HEK293 (cell line): ENCODE data around the gene LTBP1.

Experiments
- CTCF ChIA-PET: fragments of 350-600 bp; formaldehyde crosslinking; extraction: SDS; loops from one replicate; lab custom pipeline; 2021; ENCODE audit warnings: antibody characterized with exemption; lab: Yijun Ruan, JAX
- POLR2A ChIA-PET: fragments of 300-600 bp; formaldehyde crosslinking; extraction: SDS; loops from one replicate; lab custom pipeline; 2020; ENCODE audit warnings: antibody characterized with exemption, inconsistent platforms; lab: Yijun Ruan, JAX
- H3K27ac ChIP-seq: fragments of 200-500 bp; sonication (Bioruptor generic); 2 replicates; pipeline ENCODE4 v1.5.1; 2014; ENCODE audit warnings: low read depth, low read length, control low read depth, inconsistent platforms; ENCODE audit errors: extremely low read depth
- H3K36me3 ChIP-seq, 2 experiments: fragments of 200-500 bp in 1 of 2; sonication (Bioruptor generic) in 1 of 2; 1 replicate in 1 of 2; 2 replicates in 1 of 2; pipeline ENCODE4 v1.5.1; 2014 to 2017; ENCODE audit warnings: inconsistent platforms in 2 of 2, low read length in 2 of 2; ENCODE audit not compliant: control insufficient read depth in 2 of 2, insufficient read depth in 1 of 2
- H3K4me1 ChIP-seq: fragments of 200-500 bp; sonication (Bioruptor generic); 2 replicates; pipeline ENCODE4 v1.5.1; 2014; ENCODE audit warnings: mild to moderate bottlenecking, low read length, inconsistent platforms; ENCODE audit not compliant: control insufficient read depth, insufficient read depth
- H3K4me3 ChIP-seq: 2 replicates; pipeline ENCODE4 v1.5.1; 2011; ENCODE audit warnings: low read depth, mild to moderate bottlenecking, control low read depth, low read length, moderate library complexity
- H3K9me3 ChIP-seq: fragments of 200-500 bp; sonication (Bioruptor generic); 2 replicates; pipeline ENCODE4 v1.5.1; 2014; ENCODE audit warnings: low read depth, low read length, inconsistent platforms; ENCODE audit not compliant: control insufficient read depth, insufficient read depth
- GLIS2 ChIP-seq: fragments of 450-650 bp; formaldehyde crosslinking; IDR thresholded peaks from 2 replicates; pipeline ENCODE4 v1.5.1; 2016; ENCODE audit warnings: missing biosample characterization, missing genetic modification characterization
- SCRT2 ChIP-seq: fragments of 450-650 bp; formaldehyde crosslinking; IDR thresholded peaks from 2 replicates; pipeline ENCODE4 v1.5.1; 2016; ENCODE audit warnings: missing biosample characterization, missing genetic modification characterization
- ZBTB1 ChIP-seq: fragments of 450-650 bp; formaldehyde crosslinking; IDR thresholded peaks from 2 replicates; pipeline ENCODE4 v1.5.1; 2016; ENCODE audit warnings: missing biosample characterization, missing genetic modification characterization
- ZBTB21 ChIP-seq: fragments of 450-650 bp; formaldehyde crosslinking; IDR thresholded peaks from 2 replicates; pipeline ENCODE4 v1.5.1; 2017; ENCODE audit warnings: missing biosample characterization, missing genetic modification characterization
- ZBTB8A ChIP-seq: fragments of 450-650 bp; formaldehyde crosslinking; IDR thresholded peaks from 2 replicates; pipeline ENCODE4 v1.5.1; 2016; ENCODE audit warnings: missing biosample characterization, missing genetic modification characterization
- ZNF10 ChIP-seq: fragments of 450-650 bp; formaldehyde crosslinking; IDR thresholded peaks from 2 replicates; pipeline ENCODE4 v1.5.1; 2017; ENCODE audit warnings: missing biosample characterization, missing genetic modification characterization
- ZNF157 ChIP-seq: fragments of 450-650 bp; formaldehyde crosslinking; IDR thresholded peaks from 2 replicates; pipeline ENCODE4 v1.5.1; 2016; ENCODE audit warnings: missing biosample characterization, missing genetic modification characterization
- ZNF2 ChIP-seq: fragments of 450-650 bp; formaldehyde crosslinking; IDR thresholded peaks from 2 replicates; pipeline ENCODE4 v1.5.1; 2016; ENCODE audit warnings: missing biosample characterization, missing genetic modification characterization
- ZNF202 ChIP-seq: fragments of 450-650 bp; formaldehyde crosslinking; IDR thresholded peaks from 2 replicates; pipeline ENCODE4 v1.5.1; 2016; ENCODE audit warnings: missing biosample characterization, missing genetic modification characterization, borderline replicate concordance
- ZNF223 ChIP-seq: fragments of 450-650 bp; formaldehyde crosslinking; IDR thresholded peaks from 2 replicates; pipeline ENCODE4 v1.5.1; 2016; ENCODE audit warnings: missing biosample characterization, missing genetic modification characterization
- ZNF24 ChIP-seq: fragments of 450-650 bp; formaldehyde crosslinking; IDR thresholded peaks from 2 replicates; pipeline ENCODE4 v1.5.1; 2016; ENCODE audit warnings: missing biosample characterization, missing genetic modification characterization
- ZNF248 ChIP-seq: fragments of 450-650 bp; formaldehyde crosslinking; IDR thresholded peaks from 2 replicates; pipeline ENCODE4 v1.5.1; 2017; ENCODE audit warnings: missing biosample characterization, missing genetic modification characterization
- ZNF274 ChIP-seq, 2 experiments: fragments of 200-500 bp in 1 of 2; fragments of 450-650 bp in 1 of 2; sonication (Bioruptor generic) in 1 of 2; formaldehyde crosslinking in 1 of 2; IDR thresholded peaks; 2 replicates each; pipeline versions ENCODE4 v1.5.1 to v1.6.1; 2014 to 2016; ENCODE audit warnings: borderline replicate concordance in 1 of 2, inconsistent platforms in 1 of 2, low read length in 1 of 2, missing biosample characterization in 1 of 2, missing genetic modification characterization in 1 of 2
- ZNF311 ChIP-seq: fragments of 450-650 bp; formaldehyde crosslinking; IDR thresholded peaks from 2 replicates; pipeline ENCODE4 v1.5.1; 2017; ENCODE audit warnings: missing biosample characterization, missing genetic modification characterization, borderline replicate concordance
- ZNF341 ChIP-seq: fragments of 450-650 bp; formaldehyde crosslinking; IDR thresholded peaks from 2 replicates; pipeline ENCODE4; 2016; ENCODE audit warnings: low read depth, missing biosample characterization, missing genetic modification characterization
- ZNF626 ChIP-seq: fragments of 450-650 bp; sonication (Bioruptor Pico); formaldehyde crosslinking; IDR thresholded peaks from 2 replicates; pipeline ENCODE4 v1.5.1; 2018; ENCODE audit warnings: missing biosample characterization, missing genetic modification characterization, inconsistent platforms
- ZNF701 ChIP-seq: fragments of 450-650 bp; formaldehyde crosslinking; IDR thresholded peaks from 2 replicates; pipeline ENCODE4 v1.5.1; 2016; ENCODE audit warnings: missing biosample characterization, missing genetic modification characterization
- ZNF707 ChIP-seq: fragments of 450-650 bp; formaldehyde crosslinking; IDR thresholded peaks from 2 replicates; pipeline ENCODE4 v1.5.1; 2016; ENCODE audit warnings: missing biosample characterization, missing genetic modification characterization
- ZNF776 ChIP-seq: fragments of 450-650 bp; formaldehyde crosslinking; IDR thresholded peaks from 2 replicates; pipeline ENCODE4 v1.5.0; 2017; ENCODE audit warnings: missing biosample characterization, missing genetic modification characterization, borderline replicate concordance
- ZNF777 ChIP-seq: fragments of 450-650 bp; formaldehyde crosslinking; IDR thresholded peaks from 2 replicates; pipeline ENCODE4 v1.5.1; 2017; ENCODE audit warnings: missing biosample characterization, missing genetic modification characterization, borderline replicate concordance
- ZNF843 ChIP-seq: fragments of 450-650 bp; formaldehyde crosslinking; IDR thresholded peaks from 2 replicates; pipeline ENCODE4 v1.5.1; 2016; ENCODE audit warnings: missing biosample characterization, missing genetic modification characterization
- ZSCAN30 ChIP-seq: fragments of 450-650 bp; IDR thresholded peaks from 2 replicates; pipeline ENCODE4 v1.5.1; 2018; ENCODE audit warnings: missing biosample characterization, mild to moderate bottlenecking, missing genetic modification characterization, moderate library complexity
- ZXDB ChIP-seq: fragments of 450-650 bp; formaldehyde crosslinking; IDR thresholded peaks from 2 replicates; pipeline ENCODE4 v1.5.1; 2016; ENCODE audit warnings: missing biosample characterization, missing genetic modification characterization
- TF ChIP-seq, protein P1 (sequence below): fragments of 450-650 bp; formaldehyde crosslinking; IDR thresholded peaks from 2 replicates; pipeline ENCODE4 v1.5.1; 2016; ENCODE audit warnings: missing biosample characterization, missing genetic modification characterization
- TF ChIP-seq, protein P2 (sequence below): fragments of 450-650 bp; formaldehyde crosslinking; conservative IDR thresholded peaks from 2 replicates; pipeline ENCODE4 v1.5.1; 2016; ENCODE audit warnings: low read depth, missing biosample characterization, missing genetic modification characterization
- TF ChIP-seq, protein P3 (sequence below): fragments of 450-650 bp; formaldehyde crosslinking; IDR thresholded peaks from 2 replicates; pipeline ENCODE4 v1.5.1; 2017; ENCODE audit warnings: missing biosample characterization, missing genetic modification characterization
- TF ChIP-seq, protein P4 (sequence below): fragments of 450-650 bp; formaldehyde crosslinking; IDR thresholded peaks from 2 replicates; pipeline ENCODE4 v1.5.1; 2016; ENCODE audit warnings: missing biosample characterization, missing genetic modification characterization

Gene LTBP1

DNA sequence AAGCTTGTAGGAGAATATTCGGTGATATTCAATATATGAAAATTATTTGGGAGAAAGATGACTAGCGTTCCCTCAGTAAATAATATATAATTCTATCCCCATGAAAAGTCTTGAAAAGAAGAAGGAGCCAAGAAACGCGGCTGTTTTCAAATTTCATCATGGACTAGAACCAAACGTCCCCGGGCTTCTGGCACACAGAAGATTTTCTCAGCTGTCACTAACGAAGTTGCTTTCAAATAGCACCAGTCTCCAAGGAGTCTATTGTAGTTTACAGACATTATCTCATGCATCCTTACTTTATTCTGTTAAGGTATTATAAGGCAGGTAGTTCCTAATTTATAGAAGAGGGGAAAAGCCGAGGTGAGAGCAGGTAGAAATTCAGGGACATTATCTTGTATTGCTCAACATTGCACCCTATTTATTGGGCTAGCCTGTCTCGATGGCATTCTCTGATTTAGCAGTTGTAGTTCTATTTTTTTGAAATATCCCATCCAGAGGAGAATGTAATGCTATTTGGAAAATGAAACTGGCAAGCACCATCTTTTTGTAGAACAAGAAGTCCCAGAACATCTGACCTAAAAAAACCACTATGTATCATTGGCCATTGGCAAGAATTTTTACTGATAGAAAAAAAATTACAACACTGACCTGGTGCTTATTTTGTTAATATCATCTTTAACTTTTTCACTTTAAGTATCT, 331.6 kb downstream of the LTBP1 start (continued):
- TF ChIP-seq ZNF223 (tag by site-specific recombination) = no peak
- TF ChIP-seq ZNF843 = no peak
- TF ChIP-seq ZBTB1 (tag by site-specific recombination) = no peak
- TF ChIP-seq ZNF701 (tag by site-specific recombination) = no peak
- no peak for TF ChIP-seq ZBTB8A (tag by site-specific recombination)
- TF ChIP-seq, protein P1, sequence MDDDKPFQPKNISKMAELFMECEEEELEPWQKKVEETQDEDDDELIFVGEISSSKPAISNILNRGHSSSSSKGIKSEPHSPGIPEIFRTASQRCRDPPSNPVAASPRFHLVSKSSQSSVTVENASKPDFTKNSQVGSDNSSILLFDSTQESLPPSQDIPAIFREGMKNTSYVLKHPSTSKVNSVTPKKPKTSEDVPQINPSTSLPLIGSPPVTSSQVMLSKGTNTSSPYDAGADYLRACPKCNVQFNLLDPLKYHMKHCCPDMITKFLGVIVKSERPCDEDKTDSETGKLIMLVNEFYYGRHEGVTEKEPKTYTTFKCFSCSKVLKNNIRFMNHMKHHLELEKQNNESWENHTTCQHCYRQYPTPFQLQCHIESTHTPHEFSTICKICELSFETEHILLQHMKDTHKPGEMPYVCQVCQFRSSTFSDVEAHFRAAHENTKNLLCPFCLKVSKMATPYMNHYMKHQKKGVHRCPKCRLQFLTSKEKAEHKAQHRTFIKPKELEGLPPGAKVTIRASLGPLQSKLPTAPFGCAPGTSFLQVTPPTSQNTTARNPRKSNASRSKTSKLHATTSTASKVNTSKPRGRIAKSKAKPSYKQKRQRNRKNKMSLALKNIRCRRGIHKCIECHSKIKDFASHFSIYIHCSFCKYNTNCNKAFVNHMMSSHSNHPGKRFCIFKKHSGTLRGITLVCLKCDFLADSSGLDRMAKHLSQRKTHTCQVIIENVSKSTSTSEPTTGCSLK (tag by site-specific recombination) = no peak
- TF ChIP-seq GLIS2 (tag by site-specific recombination) = no peak
- TF ChIP-seq ZNF707 (tag by site-specific recombination) = no peak
- no peak for TF ChIP-seq SCRT2
- no peak for TF ChIP-seq ZNF776 (tag by site-specific recombination)
- TF ChIP-seq ZNF248 = no peak
- no peak for TF ChIP-seq ZNF626 (tag by site-specific recombination)
- TF ChIP-seq, all 188 proteins: peak for 0

DNA sequence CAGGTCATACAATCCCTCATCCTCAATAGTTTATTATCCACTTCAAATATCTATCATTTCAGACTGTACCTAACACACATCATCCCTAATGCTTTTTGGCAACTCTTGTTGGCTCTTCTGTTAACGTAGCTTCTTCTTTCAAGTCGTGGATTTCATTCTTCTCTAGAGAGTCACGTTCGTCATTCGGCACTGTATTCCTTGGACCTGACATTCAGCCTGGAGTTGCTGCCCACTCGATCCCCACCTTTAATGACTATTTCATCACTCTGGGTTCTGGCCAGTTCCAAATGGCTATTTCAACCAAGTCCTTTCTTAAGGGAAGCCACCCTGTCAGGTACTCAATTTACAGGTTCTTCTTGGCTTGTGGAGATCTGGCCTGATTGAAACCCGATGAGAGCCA, 337.5 kb downstream of the LTBP1 start:
- no peak overlapping the region for H3K27ac ChIP-seq
- no peaks in the 10 kb centered on the region for H3K4me1 ChIP-seq
- no peaks in the 10 kb centered on the region for H3K9me3 ChIP-seq
- H3K36me3 ChIP-seq = no peaks in the 10 kb centered on the region; a peak in 1 of 3 replicates
- no peak overlapping the region for H3K4me3 ChIP-seq
- ChIA-PET CTCF (no interaction called here), POLR2A (interaction anchor here (0.6 kb wide), 1 partner anchor 1098 kb away, joined by 3 read pairs; no protein-coding TSS in a partner anchor)
- TF ChIP-seq ZNF341 (tag by site-specific recombination) (no peak), ZNF202 (tag by site-specific recombination) (no peak), ZSCAN30 (no peak), ZBTB21 (tag by site-specific recombination) (no peak), ZNF777 (tag by site-specific recombination) (no peak), ZNF24 (tag by site-specific recombination) (no peak), ZXDB (tag by site-specific recombination) (no peak), ZNF157 (no peak), GLIS2 (tag by site-specific recombination) (no peak), ZNF10 (tag by site-specific recombination) (no peak), ZNF311 (tag by site-specific recombination) (no peak), ZNF274 (IDR thresholded peaks at IDR 0.05; ENCODE audit: low read length) (no peak), ZNF274 (tag by site-specific recombination; IDR thresholded peaks at IDR 0.05; ENCODE audit: borderline replicate concordance) (no peak), ZNF2 (tag by site-specific recombination) (no peak)
- TF ChIP-seq, protein P2, sequence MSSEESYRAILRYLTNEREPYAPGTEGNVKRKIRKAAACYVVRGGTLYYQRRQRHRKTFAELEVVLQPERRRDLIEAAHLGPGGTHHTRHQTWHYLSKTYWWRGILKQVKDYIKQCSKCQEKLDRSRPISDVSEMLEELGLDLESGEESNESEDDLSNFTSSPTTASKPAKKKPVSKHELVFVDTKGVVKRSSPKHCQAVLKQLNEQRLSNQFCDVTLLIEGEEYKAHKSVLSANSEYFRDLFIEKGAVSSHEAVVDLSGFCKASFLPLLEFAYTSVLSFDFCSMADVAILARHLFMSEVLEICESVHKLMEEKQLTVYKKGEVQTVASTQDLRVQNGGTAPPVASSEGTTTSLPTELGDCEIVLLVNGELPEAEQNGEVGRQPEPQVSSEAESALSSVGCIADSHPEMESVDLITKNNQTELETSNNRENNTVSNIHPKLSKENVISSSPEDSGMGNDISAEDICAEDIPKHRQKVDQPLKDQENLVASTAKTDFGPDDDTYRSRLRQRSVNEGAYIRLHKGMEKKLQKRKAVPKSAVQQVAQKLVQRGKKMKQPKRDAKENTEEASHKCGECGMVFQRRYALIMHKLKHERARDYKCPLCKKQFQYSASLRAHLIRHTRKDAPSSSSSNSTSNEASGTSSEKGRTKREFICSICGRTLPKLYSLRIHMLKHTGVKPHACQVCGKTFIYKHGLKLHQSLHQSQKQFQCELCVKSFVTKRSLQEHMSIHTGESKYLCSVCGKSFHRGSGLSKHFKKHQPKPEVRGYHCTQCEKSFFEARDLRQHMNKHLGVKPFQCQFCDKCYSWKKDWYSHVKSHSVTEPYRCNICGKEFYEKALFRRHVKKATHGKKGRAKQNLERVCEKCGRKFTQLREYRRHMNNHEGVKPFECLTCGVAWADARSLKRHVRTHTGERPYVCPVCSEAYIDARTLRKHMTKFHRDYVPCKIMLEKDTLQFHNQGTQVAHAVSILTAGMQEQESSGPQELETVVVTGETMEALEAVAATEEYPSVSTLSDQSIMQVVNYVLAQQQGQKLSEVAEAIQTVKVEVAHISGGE (tag by site-specific recombination) = no peak
- TF ChIP-seq, protein P3, sequence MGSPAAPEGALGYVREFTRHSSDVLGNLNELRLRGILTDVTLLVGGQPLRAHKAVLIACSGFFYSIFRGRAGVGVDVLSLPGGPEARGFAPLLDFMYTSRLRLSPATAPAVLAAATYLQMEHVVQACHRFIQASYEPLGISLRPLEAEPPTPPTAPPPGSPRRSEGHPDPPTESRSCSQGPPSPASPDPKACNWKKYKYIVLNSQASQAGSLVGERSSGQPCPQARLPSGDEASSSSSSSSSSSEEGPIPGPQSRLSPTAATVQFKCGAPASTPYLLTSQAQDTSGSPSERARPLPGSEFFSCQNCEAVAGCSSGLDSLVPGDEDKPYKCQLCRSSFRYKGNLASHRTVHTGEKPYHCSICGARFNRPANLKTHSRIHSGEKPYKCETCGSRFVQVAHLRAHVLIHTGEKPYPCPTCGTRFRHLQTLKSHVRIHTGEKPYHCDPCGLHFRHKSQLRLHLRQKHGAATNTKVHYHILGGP (tag by site-specific recombination) = no peak
- TF ChIP-seq, protein P4, sequence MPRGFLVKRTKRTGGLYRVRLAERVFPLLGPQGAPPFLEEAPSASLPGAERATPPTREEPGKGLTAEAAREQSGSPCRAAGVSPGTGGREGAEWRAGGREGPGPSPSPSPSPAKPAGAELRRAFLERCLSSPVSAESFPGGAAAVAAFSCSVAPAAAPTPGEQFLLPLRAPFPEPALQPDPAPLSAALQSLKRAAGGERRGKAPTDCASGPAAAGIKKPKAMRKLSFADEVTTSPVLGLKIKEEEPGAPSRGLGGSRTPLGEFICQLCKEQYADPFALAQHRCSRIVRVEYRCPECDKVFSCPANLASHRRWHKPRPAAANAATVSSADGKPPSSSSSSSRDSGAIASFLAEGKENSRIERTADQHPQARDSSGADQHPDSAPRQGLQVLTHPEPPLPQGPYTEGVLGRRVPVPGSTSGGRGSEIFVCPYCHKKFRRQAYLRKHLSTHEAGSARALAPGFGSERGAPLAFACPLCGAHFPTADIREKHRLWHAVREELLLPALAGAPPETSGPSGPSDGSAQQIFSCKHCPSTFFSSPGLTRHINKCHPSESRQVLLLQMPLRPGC (tag by site-specific recombination) = no peak
